Islet precursor cell (in vitro differentiated cells): ENCODE results near the gene SATB2.

Experiments used
- DNase-seq: peaks from one replicate; pipeline ENCODE4 v3.0.0-alpha.2; 2018

The SATB2 gene

GRCh38 chr2:199388728-199389268 lies 68.9 kb downstream of the SATB2 start:
- no peak for DNase-seq

- no peak for DNase-seq
Measured at GRCh38 chr2:199384043-199384442, 73.7 kb downstream of the SATB2 start.

- DNase-seq, result no peak
Measured at GRCh38 chr2:199383021-199383420, 74.7 kb downstream of the SATB2 start.

- DNase-seq, result no peak
Measured at GRCh38 chr2:199382091-199382490, 75.6 kb downstream of the SATB2 start.

- DNase-seq, result no peak
Measured at GRCh38 chr2:199381531-199381930, 76.2 kb downstream of the SATB2 start.

GRCh38 chr2:199378948-199379650 lies 78.6 kb downstream of the SATB2 start:
- DNase-seq, result no peak

GRCh38 chr2:199370150-199370780 lies 87.5 kb downstream of the SATB2 start:
- DNase-seq, result no peak

- DNase-seq, result no peak
Measured at GRCh38 chr2:199366406-199366805, 91.3 kb downstream of the SATB2 start.

GRCh38 chr2:199364153-199364552 lies 93.6 kb downstream of the SATB2 start:
- no peak for DNase-seq

GRCh38 chr2:199356412-199356811 lies 101.3 kb downstream of the SATB2 start:
- DNase-seq, result no peak

- no peak for DNase-seq
Measured at GRCh38 chr2:199348871-199349270, 108.9 kb downstream of the SATB2 start.

- no peak for DNase-seq
Measured at GRCh38 chr2:199344012-199344411, 113.7 kb downstream of the SATB2 start.

- no peak for DNase-seq
Measured at GRCh38 chr2:199342334-199342733, 115.4 kb downstream of the SATB2 start.

- no peak for DNase-seq
Measured at GRCh38 chr2:199341123-199341522, 116.6 kb downstream of the SATB2 start.

GRCh38 chr2:199339891-199340605 lies 117.7 kb downstream of the SATB2 start:
- DNase-seq, result no peak

GRCh38 chr2:199336546-199336945 lies 121.2 kb downstream of the SATB2 start:
- DNase-seq, result no peak

- DNase-seq, result no peak
Measured at GRCh38 chr2:199335502-199335901, 122.2 kb downstream of the SATB2 start.

- DNase-seq, result no peak
Measured at GRCh38 chr2:199329466-199329865, 128.3 kb downstream of the SATB2 start.

GRCh38 chr2:199329031-199329430 lies 128.7 kb downstream of the SATB2 start:
- no peak for DNase-seq

- no peak for DNase-seq
Measured at GRCh38 chr2:199325881-199326280, 131.9 kb downstream of the SATB2 start.

- no peak for DNase-seq
Measured at GRCh38 chr2:199322151-199322550, 135.6 kb downstream of the SATB2 start.

- DNase-seq, result no peak
Measured at GRCh38 chr2:199317646-199318045, 140.1 kb downstream of the SATB2 start.

GRCh38 chr2:199316851-199317250 lies 140.9 kb downstream of the SATB2 start:
- DNase-seq, result no peak
